Right atrium auricular region (tissue), 2 donors: ENCODE results near the gene HORMAD2. TPM values are rescaled to one million over a fixed set of nuclear protein-coding genes. Genes with fewer than 3 reads are reported as not detected.

Experiments used
- DNase-seq: peaks from one replicate; pipeline ENCODE4 v3.0.0-alpha.2; 2019; ENCODE audit warnings: low spot score
- H3K27ac ChIP-seq, 2 donors: fragments of 200-600 bp; sonication (generic); 1 replicate in 1 of 2; 2 replicates in 1 of 2; pipeline ENCODE4 v1.5.1; 2016 to 2019
- H3K27me3 ChIP-seq, 2 donors: fragments of 200-600 bp; sonication (generic); one replicate each; pipeline versions ENCODE4 v1.5.1 to v1.6.0; 2017 to 2019
- H3K36me3 ChIP-seq: fragments of 200-600 bp; sonication (generic); one replicate; pipeline ENCODE4 v1.5.1; 2016
- H3K4me1 ChIP-seq, 2 donors: fragments of 200-600 bp; sonication (generic); one replicate each; pipeline versions ENCODE4 v1.5.1 to v1.6.0; 2017 to 2019
- H3K4me3 ChIP-seq, 2 donors: fragments of 200-600 bp; sonication (generic); 1 replicate in 1 of 2; 2 replicates in 1 of 2; pipeline ENCODE4 v1.5.1; 2017 to 2019; ENCODE audit warnings: mild to moderate bottlenecking in 1 of 2, moderate library complexity in 1 of 2
- H3K9me3 ChIP-seq, 2 donors: fragments of 200-600 bp; sonication (generic); one replicate each; pipeline ENCODE4 v1.5.1; 2019
- total RNA-seq, 2 donors: library from RNA; depleted of rRNA; stranded (reverse); fragments of >200 nt; gene quantifications; one replicate each; pipeline ENCODE4 v1.1.0, GENCODE V29; 2016
- TF ChIP-seq, protein P1 (sequence below), 2 donors: fragments of 200-600 bp; sonication (generic); IDR thresholded peaks; one replicate each; pipeline ENCODE4 v1.5.1; 2019; ENCODE audit warnings: antibody characterized with exemption in 2 of 2

HORMAD2 gene
- total RNA-seq, 2 donors from 2014 or later: not detected

DNA sequence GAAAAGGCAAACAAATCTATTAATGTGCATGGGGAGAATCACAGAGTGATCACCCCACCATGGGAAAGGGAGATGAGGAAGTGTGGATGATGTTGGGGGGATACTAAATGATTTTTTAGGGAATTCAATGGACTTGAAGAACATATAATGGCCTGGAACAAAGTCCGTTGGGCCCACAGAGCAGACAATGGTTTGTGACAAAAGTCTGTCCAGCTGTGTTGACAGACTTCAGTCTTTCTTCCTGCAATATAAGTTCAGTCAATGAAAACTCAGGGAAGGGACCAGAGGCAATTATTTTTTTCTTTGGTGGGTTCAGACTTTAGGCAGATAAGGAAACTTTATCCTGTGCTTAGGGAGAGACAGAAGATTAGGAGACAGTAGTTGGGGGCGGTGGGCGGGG lies 18.0 kb upstream of the HORMAD2 start:
- TF ChIP-seq, protein P1, sequence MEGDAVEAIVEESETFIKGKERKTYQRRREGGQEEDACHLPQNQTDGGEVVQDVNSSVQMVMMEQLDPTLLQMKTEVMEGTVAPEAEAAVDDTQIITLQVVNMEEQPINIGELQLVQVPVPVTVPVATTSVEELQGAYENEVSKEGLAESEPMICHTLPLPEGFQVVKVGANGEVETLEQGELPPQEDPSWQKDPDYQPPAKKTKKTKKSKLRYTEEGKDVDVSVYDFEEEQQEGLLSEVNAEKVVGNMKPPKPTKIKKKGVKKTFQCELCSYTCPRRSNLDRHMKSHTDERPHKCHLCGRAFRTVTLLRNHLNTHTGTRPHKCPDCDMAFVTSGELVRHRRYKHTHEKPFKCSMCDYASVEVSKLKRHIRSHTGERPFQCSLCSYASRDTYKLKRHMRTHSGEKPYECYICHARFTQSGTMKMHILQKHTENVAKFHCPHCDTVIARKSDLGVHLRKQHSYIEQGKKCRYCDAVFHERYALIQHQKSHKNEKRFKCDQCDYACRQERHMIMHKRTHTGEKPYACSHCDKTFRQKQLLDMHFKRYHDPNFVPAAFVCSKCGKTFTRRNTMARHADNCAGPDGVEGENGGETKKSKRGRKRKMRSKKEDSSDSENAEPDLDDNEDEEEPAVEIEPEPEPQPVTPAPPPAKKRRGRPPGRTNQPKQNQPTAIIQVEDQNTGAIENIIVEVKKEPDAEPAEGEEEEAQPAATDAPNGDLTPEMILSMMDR (IDR thresholded peaks at IDR 0.05): no peak
- H3K9me3 ChIP-seq: peaks cover 8 to 44% of the 10 kb centered on the region in 2 donors
- H3K36me3 ChIP-seq: no peaks in the 10 kb centered on the region
- no peaks in the 10 kb centered on the region for H3K4me1 ChIP-seq
- DNase-seq: no peak
- H3K27ac ChIP-seq: no peak overlapping the region
- no peaks in the 10 kb centered on the region for H3K27me3 ChIP-seq
- H3K4me3 ChIP-seq: no peak overlapping the region

DNA sequence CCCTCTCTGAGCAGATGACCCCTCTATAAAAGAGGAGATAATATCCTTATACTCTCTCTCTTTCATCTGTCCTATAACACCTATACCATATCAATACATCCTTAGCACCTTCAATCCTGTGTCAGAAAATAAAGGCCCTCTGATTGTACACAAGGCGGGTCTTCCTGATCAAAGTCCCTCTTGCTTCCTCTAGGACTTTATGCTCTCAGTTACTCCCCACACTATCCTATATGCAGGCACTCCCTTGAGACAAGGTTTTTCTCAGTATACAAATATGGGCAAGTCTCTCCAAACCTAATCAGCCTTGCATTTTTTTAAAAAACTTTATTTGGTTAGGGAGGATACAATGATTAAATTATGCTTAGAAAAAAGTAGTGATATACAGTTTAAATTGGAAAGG lies 17.3 kb upstream of the HORMAD2 start:
- TF ChIP-seq, protein P1 (IDR thresholded peaks at IDR 0.05): no peak
- H3K36me3 ChIP-seq: no peaks in the 10 kb centered on the region
- no peaks in the 10 kb centered on the region for H3K4me1 ChIP-seq
- no peaks in the 10 kb centered on the region for H3K27me3 ChIP-seq
- H3K4me3 ChIP-seq: no peak overlapping the region
- peaks cover 8 to 37% of the 10 kb centered on the region in 2 donors for H3K9me3 ChIP-seq
- H3K27ac ChIP-seq: no peak overlapping the region
- DNase-seq: no peak

DNA sequence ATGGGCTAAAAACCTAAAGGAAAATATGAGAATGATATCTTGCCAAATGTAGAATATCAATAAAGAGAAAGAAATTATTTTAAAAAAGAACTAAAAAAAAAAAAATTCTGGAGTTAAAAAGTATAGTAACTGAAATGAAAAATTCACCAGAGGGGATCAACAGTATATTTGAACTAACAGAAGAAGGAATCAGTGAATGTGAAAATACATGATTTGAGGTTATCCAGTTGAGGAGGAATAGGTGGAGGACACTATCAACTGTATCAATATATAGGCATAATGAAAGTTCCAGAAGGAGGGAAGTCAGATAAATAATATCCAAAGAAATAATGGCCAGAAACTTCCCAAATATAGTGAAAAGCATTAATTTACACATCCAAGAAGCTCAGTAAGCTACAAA lies 16.1 kb upstream of the HORMAD2 start:
- no peaks in the 10 kb centered on the region for H3K4me1 ChIP-seq
- H3K4me3 ChIP-seq: no peak overlapping the region
- no peak for DNase-seq
- H3K9me3 ChIP-seq: peaks cover 8 to 34% of the 10 kb centered on the region in 2 donors
- H3K36me3 ChIP-seq: no peaks in the 10 kb centered on the region
- no peaks in the 10 kb centered on the region for H3K27me3 ChIP-seq
- no peak overlapping the region for H3K27ac ChIP-seq
- TF ChIP-seq, protein P1 (IDR thresholded peaks at IDR 0.05): no peak

DNA sequence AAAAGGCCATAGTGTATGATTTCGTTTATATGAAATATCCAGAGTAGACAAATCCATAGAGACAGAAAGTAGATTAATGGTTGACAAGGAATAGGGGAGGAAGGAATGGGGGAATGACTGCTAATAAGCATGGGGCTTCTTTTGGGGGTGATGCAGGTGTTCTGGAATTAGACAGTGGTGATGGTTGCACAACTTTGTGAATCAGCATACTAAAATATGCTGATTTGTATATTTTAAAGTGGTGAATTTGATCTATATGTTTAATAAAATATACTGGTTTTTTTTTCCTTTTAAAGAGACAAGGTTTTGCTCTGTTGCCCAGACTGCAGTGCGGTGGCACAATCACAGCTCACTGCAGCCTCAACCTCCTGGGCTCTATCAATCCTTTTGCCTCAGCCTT lies 6.5 kb upstream of the HORMAD2 start:
- Histone ChIP-seq H3K4me1 (no peaks in the 10 kb centered on the region), H3K27ac (no peak overlapping the region), H3K9me3 (peaks cover 0 to 7% of the 10 kb centered on the region in 2 donors), H3K36me3 (no peaks in the 10 kb centered on the region), H3K4me3 (no peak overlapping the region), H3K27me3 (no peaks in the 10 kb centered on the region)
- TF ChIP-seq, protein P1 (IDR thresholded peaks at IDR 0.05): no peak
- DNase-seq: no peak

DNA sequence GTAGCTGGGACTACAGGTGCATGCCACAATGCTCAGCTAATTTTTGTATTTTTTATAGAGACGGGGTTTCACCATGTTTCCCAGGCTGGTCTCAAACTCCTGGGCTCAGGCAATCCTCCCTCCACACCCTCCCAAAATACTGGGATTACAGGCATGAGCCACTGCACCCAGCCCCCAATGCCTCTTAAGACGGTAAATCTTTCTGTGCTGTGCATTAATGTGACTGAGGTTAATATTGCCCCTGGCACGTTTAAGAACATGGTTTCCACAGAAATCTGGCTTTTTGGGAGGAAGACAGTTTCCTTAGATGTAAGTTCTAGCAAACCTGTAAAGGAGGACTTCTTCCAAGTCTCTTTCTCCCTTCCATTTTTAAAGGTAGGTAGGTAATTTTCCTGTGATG lies 6.1 kb upstream of the HORMAD2 start:
- Histone ChIP-seq H3K4me1 (no peaks in the 10 kb centered on the region), H3K27me3 (no peaks in the 10 kb centered on the region), H3K9me3 (peaks cover 0 to 7% of the 10 kb centered on the region in 2 donors), H3K27ac (no peak overlapping the region), H3K4me3 (no peak overlapping the region), H3K36me3 (no peaks in the 10 kb centered on the region)
- DNase-seq: no peak
- TF ChIP-seq, protein P1 (IDR thresholded peaks at IDR 0.05): no peak

DNA sequence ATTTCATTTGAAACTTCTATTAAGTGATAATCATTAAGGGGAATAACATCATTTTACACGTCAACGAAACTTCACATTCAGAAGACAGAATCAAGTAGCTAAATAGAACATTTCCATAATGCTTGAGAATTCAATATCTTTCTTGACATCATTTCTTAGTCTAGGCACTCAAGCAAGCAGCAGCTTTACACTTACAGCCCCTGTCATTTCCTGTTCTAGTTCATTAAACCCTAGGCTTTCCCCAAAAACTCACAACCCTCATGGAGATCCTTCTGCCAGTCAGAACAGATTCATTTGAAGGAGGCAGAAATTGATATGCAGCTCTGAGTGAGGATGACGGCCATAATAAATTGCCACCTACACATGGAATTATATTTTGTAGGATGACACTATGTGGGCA lies 5.3 kb upstream of the HORMAD2 start:
- Histone ChIP-seq H3K27ac (no peak overlapping the region), H3K27me3 (peaks cover under 1 to 3% of the 10 kb centered on the region in 2 donors), H3K9me3 (peaks cover 0 to 7% of the 10 kb centered on the region in 2 donors), H3K36me3 (no peaks in the 10 kb centered on the region), H3K4me3 (no peak overlapping the region), H3K4me1 (no peaks in the 10 kb centered on the region)
- TF ChIP-seq, protein P1 (IDR thresholded peaks at IDR 0.05): no peak
- no peak for DNase-seq
